Activated B cell treated with CpG ODN at 0.5 μM for 24 hours (primary cell): Measurements from ENCODE around the gene TMEM132D. TPM values are rescaled to one million over a fixed set of nuclear protein-coding genes. Genes with fewer than 3 reads are reported as not detected.

ENCODE experiments used
- ATAC-seq: fragments of 200-7000 bp; cut with Tn5 transposase; one replicate; pipeline ENCODE4 v1.10.0; 2021; ENCODE audit warnings: low read depth, mild to moderate bottlenecking, moderate library complexity
- CTCF ChIA-PET: fragments of 350-600 bp; sonication (Branson Sonifier 250); formaldehyde crosslinking; loops from one replicate; lab custom pipeline; 2021; ENCODE audit warnings: antibody characterized with exemption; lab: Charles Lee
- POLR2A ChIA-PET: fragments of 350-600 bp; sonication (Branson Sonifier 250); formaldehyde crosslinking; loops from one replicate; lab custom pipeline; 2021; ENCODE audit warnings: antibody characterized with exemption; lab: Charles Lee
- DNase-seq: peaks from one replicate; pipeline ENCODE4 v3.0.0; 2022
- H3K27ac Mint-ChIP-seq: one replicate; pipeline ENCODE4 v1.8.0; 2020; ENCODE audit warnings: mixed read lengths
- H3K27me3 Mint-ChIP-seq: one replicate; pipeline ENCODE4 v1.8.0; 2021; ENCODE audit warnings: mixed read lengths
- H3K36me3 Mint-ChIP-seq: one replicate; pipeline ENCODE4 v1.8.0; 2021; ENCODE audit warnings: low read depth, mixed read lengths
- H3K4me1 Mint-ChIP-seq: one replicate; pipeline ENCODE4 v1.8.0; 2021; ENCODE audit warnings: mixed read lengths
- H3K4me3 Mint-ChIP-seq: one replicate; pipeline ENCODE4 v1.8.0; 2020; ENCODE audit warnings: mild to moderate bottlenecking, mixed read lengths
- H3K9me3 Mint-ChIP-seq: one replicate; pipeline ENCODE4 v1.8.0; 2020; ENCODE audit warnings: mixed read lengths
- intact Hi-C: fragments of 100-400 bp; cut with micrococcal nuclease; formaldehyde crosslinking; loops from one replicate; pipeline ENCODE4 v1.15.1; 2024
- total RNA-seq: library from RNA; stranded (reverse); gene quantifications from 2 replicates; pipeline ENCODE4 v1.2.3, GENCODE V29; 2022
- TF ChIP-seq, protein P1 (sequence below): fragments of 200-600 bp; IDR thresholded peaks from one replicate; pipeline ENCODE4 v1.8.0; 2022; ENCODE audit warnings: antibody characterized with exemption, mild to moderate bottlenecking

TMEM132D gene
- total RNA-seq, 1 donor from 2014 or later: not detected

DNA sequence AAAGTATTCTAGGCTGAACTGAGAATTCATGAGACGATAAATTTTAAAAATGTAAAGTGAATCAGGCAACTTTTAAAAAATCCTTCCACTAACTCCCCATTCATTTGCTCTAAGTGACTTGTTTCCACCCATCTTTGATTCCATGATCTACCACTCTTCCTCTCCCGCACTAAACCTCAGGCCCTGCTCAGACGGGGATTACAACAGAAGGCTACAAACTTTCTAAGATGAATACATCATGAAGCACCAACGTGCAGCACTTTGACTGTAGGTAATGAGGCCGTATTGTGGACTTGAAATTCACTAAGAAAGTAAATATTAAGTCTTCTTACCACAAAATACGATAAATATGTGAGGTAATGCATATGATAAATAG lies 30.0 kb downstream of the TMEM132D start:
- no peaks in the 10 kb centered on the region for H3K36me3 Mint-ChIP-seq
- no peak overlapping the region for H3K27ac Mint-ChIP-seq
- ATAC-seq (no peak), DNase-seq (no peak)
- H3K27me3 Mint-ChIP-seq: no peaks in the 10 kb centered on the region
- H3K4me3 Mint-ChIP-seq: no peak overlapping the region
- no peaks in the 10 kb centered on the region for H3K9me3 Mint-ChIP-seq
- intact Hi-C loops: no loop called here
- H3K4me1 Mint-ChIP-seq: no peaks in the 10 kb centered on the region
- CTCF ChIA-PET: no interaction called here
- TF ChIP-seq, protein P1, sequence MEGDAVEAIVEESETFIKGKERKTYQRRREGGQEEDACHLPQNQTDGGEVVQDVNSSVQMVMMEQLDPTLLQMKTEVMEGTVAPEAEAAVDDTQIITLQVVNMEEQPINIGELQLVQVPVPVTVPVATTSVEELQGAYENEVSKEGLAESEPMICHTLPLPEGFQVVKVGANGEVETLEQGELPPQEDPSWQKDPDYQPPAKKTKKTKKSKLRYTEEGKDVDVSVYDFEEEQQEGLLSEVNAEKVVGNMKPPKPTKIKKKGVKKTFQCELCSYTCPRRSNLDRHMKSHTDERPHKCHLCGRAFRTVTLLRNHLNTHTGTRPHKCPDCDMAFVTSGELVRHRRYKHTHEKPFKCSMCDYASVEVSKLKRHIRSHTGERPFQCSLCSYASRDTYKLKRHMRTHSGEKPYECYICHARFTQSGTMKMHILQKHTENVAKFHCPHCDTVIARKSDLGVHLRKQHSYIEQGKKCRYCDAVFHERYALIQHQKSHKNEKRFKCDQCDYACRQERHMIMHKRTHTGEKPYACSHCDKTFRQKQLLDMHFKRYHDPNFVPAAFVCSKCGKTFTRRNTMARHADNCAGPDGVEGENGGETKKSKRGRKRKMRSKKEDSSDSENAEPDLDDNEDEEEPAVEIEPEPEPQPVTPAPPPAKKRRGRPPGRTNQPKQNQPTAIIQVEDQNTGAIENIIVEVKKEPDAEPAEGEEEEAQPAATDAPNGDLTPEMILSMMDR: no peak
- POLR2A ChIA-PET: no interaction called here

DNA sequence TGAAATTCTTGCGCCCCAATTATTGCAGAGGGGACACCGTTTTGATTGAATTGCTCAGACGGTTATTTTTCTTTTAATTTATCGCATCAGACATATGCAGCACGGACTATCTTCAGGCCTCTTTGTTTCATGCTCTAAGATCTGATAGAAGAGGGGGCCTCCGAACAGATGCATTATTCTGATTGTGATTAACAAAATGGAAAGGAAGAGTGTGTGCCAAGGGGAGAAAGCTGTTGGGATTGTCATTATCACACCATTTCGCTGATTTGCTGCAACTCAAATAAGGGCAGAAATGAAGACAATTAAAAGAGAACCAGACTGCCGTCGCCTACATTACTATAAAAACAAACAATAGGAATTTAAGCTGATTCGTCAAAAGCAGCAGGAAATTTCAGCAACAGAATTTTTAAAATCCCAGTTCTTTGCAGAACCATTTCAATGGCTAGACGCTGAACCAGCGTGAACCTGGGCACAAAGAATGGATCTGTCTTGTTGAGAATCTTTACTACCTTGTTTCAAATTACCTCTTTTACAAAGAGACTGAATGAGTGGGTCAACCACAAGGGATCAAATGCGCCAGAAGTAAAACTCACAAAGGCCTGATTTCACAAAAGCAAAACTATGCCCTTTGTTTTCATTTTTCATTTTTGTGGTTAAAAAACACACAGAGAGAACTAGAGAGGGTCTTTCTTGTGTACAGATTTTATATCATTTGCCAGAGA lies 30.6 kb downstream of the TMEM132D start:
- DNase-seq (no peak), ATAC-seq (no peak)
- no peak overlapping the region for H3K27ac Mint-ChIP-seq
- ChIA-PET POLR2A (no interaction called here), CTCF (no interaction called here)
- intact Hi-C loops: no loop called here
- TF ChIP-seq, protein P1: no peak
- H3K36me3 Mint-ChIP-seq: no peaks in the 10 kb centered on the region
- no peak overlapping the region for H3K4me3 Mint-ChIP-seq
- H3K9me3 Mint-ChIP-seq: no peaks in the 10 kb centered on the region
- H3K27me3 Mint-ChIP-seq: no peaks in the 10 kb centered on the region
- no peaks in the 10 kb centered on the region for H3K4me1 Mint-ChIP-seq

DNA sequence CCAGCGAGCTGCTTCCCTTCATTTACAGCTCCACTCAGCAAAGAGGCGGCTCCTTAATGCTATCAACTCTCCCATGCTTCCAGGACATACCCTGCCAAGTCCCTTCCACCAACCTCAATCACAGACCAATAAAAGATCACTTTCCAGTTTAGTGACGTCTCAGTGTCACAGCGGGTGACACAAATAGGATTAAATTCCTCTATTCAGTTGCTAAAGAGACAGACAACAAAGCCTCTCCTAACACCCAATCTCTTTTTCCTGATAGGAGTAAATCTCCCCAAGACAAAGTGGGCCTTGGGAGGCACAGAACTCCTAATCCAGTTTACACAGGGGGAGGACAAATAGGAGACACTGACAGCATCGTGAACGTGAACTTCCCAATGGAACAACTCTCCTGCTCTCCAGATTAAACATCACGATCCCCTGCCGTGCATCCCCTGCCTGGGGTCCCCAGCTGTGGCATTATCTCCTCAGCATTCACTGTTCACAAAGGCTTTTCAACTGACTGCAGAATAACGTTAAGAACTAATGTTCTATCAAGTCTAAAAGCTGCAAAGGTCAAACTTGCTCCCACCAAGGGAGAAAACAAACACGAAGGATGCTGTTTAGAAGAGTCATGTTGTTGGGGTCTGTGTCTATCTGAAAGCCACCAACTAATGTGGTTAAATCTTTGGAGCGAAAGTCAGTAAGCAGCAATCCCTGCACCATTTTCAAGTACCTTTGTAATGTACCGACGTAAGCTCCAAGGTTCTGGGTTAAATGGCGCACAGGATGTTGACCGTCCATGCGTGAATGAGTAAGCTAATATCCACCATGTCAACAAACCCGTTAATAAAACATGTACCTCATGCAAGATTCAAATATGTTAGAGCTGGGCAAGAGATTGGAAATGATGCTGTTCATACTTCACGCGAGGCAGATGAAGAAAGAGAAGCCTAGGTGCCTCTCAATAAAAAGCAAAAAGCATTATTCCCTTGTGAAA lies 31.5 kb downstream of the TMEM132D start:
- H3K4me1 Mint-ChIP-seq: no peaks in the 10 kb centered on the region
- H3K9me3 Mint-ChIP-seq: no peaks in the 10 kb centered on the region
- H3K27me3 Mint-ChIP-seq: no peaks in the 10 kb centered on the region
- intact Hi-C loops: no loop called here
- CTCF ChIA-PET: no interaction called here
- ATAC-seq (no peak), DNase-seq (no peak)
- POLR2A ChIA-PET: no interaction called here
- TF ChIP-seq, protein P1: no peak
- no peak overlapping the region for H3K27ac Mint-ChIP-seq
- H3K4me3 Mint-ChIP-seq: no peak overlapping the region
- no peaks in the 10 kb centered on the region for H3K36me3 Mint-ChIP-seq

DNA sequence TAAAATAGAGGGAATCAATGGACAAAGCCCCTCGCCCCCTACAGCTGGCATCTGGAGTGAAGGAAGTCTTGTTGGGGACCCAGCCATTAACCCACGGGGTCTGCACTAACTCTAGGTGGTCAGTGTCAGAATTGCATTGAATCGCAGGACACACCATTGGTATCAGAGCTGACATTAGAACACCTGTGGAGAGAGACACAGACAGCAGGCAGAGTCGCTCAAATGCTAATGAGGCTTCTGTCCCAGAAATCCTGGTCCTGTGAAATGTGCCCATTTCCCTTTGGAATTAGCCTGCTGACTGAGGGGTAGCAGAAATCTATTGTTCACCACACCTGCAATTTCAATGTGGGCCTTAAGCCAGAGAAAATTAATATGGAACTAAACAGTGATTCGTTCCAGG lies 33.0 kb downstream of the TMEM132D start:
- no peak for DNase-seq
- Mint-ChIP-seq H3K27ac (no peak overlapping the region), H3K4me1 (no peaks in the 10 kb centered on the region), H3K9me3 (peaks cover 4% of the 10 kb centered on the region), H3K4me3 (no peak overlapping the region), H3K36me3 (no peaks in the 10 kb centered on the region), H3K27me3 (no peaks in the 10 kb centered on the region)
- TF ChIP-seq, protein P1: no peak
- CTCF ChIA-PET: no interaction called here
- POLR2A ChIA-PET: no interaction called here
- no peak for ATAC-seq
- intact Hi-C loops: no loop called here

DNA sequence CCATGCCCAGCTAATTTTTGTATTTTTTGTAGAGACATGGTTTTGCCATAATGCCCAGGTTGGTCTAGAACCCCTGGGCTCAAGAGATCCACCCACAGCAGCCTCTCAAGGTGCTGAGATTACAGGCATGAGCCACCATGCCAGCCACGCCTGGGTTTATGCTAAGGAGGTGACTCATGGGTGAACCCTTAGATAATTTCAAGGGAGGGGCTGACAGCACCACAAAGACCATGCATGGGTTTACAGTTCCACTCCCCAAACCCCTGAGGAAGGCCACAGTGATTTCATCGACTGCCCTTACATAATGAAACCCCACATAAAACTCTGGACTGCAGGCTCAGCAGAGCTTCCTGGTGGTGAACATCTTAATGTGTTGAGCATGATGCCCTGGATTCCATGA lies 33.7 kb downstream of the TMEM132D start:
- Mint-ChIP-seq H3K4me1 (no peaks in the 10 kb centered on the region), H3K36me3 (no peaks in the 10 kb centered on the region), H3K27me3 (no peaks in the 10 kb centered on the region), H3K9me3 (peaks cover 7% of the 10 kb centered on the region), H3K27ac (no peak overlapping the region), H3K4me3 (no peak overlapping the region)
- ATAC-seq (no peak), DNase-seq (no peak)
- intact Hi-C loops: no loop called here
- ChIA-PET POLR2A (no interaction called here), CTCF (no interaction called here)
- TF ChIP-seq, protein P1: no peak
